ENCODE measurements around the gene FAM174C. TPM values are rescaled to one million over a fixed set of nuclear protein-coding genes. Genes with fewer than 3 reads are reported as not detected.

FAM174C gene
- polyA plus RNA-seq, 1 of the 3 experiments (the other 2 are of a cell fraction) = 78.0 TPM

DNA sequence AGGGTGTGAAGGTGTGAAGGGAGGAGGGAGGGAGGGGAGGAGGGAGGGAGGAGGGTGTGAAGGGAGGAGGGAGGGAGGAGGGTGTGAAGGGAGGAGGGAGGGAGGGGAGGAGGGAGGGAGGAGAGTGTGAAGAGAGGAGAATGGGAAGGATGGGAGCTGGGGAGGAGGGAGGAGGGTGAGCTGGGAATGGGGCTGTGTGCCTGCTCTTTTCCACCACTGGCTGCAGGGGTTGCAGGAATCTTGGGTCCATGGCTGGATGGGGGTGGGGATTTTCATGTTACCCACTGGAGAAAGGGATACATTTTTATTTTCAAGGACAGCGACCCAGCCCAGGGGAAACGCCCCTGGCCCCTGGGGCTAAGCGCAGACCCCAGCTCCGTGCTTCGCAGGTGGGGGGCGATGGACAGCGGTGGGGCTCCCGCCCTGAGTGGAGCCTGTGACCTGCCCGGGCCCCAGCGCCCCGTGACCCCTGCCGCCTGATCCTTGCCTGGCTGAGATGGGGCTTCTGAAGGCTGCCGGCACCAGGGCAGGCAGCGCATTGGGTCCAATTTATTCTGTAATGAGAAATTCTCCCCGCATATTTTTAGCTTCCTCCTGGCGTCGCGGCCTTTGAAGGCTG, 7.4 kb downstream of the FAM174C start:
- H3K9ac ChIP-seq = no peak overlapping the region
- no peak overlapping the region for H3K27ac ChIP-seq (ENCODE audit: low read depth in 2 of 2, low read length in 1 of 2)
- H3K4me1 ChIP-seq (ENCODE audit: control insufficient read depth in 1 of 2, insufficient read depth in 2 of 2, low read depth in 1 of 2, low read length in 1 of 2) = peaks cover 0 to 2% of the 10 kb centered on the region in 2 experiments; a peak in 1 of 4 replicates
- ChIA-PET CTCF (interaction anchor here (0.6 to 3.2 kb wide), 4 partner anchors 16 to 162 kb away, joined by 3 to 17 read pairs (median 10); no protein-coding TSS in a partner anchor), POLR2A (interaction anchor here (1.0 kb wide), 1 partner anchor 14 kb away, joined by 3 read pairs; no protein-coding TSS in a partner anchor)
- H3K4me3 ChIP-seq (ENCODE audit: low read depth in 2 of 2, low read length in 1 of 2) = no peak overlapping the region
- no peak for DNase-seq
- no peaks in the 10 kb centered on the region for H3K79me2 ChIP-seq (ENCODE audit: insufficient read depth)
- peaks cover 2 to 17% of the 10 kb centered on the region in 2 experiments for H3K36me3 ChIP-seq (replicated peaks in 1 of 2; ENCODE audit: control insufficient read depth in 1 of 2, insufficient read depth in 2 of 2, low read length in 1 of 2)
- H2AFZ ChIP-seq (ENCODE audit: low read depth) = no peak overlapping the region
- H3K27me3 ChIP-seq (ENCODE audit: insufficient read depth) = no peaks in the 10 kb centered on the region
- TF ChIP-seq TEAD4 (IDR thresholded peaks at IDR 0.05; ENCODE audit: borderline replicate concordance, insufficient read depth) (no peak), RXRA (IDR thresholded peaks at IDR 0.05; ENCODE audit: borderline replicate concordance, low read depth) (no peak), MEF2A (IDR thresholded peaks at IDR 0.05; ENCODE audit: borderline replicate concordance, low read depth) (no peak), MXI1 (IDR thresholded peaks at IDR 0.05; ENCODE audit: low read depth, low read length) (no peak), RAD21 (IDR thresholded peaks at IDR 0.05; ENCODE audit: low read length) (no peak), TCF12 (IDR thresholded peaks at IDR 0.05) (no peak), GABPA (IDR thresholded peaks at IDR 0.05; ENCODE audit: low read depth) (no peak), FOXM1 (IDR thresholded peaks at IDR 0.05; ENCODE audit: low read depth) (no peak), JUND (IDR thresholded peaks at IDR 0.05) (no peak)
- TF ChIP-seq, protein P1, sequence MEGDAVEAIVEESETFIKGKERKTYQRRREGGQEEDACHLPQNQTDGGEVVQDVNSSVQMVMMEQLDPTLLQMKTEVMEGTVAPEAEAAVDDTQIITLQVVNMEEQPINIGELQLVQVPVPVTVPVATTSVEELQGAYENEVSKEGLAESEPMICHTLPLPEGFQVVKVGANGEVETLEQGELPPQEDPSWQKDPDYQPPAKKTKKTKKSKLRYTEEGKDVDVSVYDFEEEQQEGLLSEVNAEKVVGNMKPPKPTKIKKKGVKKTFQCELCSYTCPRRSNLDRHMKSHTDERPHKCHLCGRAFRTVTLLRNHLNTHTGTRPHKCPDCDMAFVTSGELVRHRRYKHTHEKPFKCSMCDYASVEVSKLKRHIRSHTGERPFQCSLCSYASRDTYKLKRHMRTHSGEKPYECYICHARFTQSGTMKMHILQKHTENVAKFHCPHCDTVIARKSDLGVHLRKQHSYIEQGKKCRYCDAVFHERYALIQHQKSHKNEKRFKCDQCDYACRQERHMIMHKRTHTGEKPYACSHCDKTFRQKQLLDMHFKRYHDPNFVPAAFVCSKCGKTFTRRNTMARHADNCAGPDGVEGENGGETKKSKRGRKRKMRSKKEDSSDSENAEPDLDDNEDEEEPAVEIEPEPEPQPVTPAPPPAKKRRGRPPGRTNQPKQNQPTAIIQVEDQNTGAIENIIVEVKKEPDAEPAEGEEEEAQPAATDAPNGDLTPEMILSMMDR (IDR thresholded peaks at IDR 0.05) = no peak
- TF ChIP-seq, protein P2, sequence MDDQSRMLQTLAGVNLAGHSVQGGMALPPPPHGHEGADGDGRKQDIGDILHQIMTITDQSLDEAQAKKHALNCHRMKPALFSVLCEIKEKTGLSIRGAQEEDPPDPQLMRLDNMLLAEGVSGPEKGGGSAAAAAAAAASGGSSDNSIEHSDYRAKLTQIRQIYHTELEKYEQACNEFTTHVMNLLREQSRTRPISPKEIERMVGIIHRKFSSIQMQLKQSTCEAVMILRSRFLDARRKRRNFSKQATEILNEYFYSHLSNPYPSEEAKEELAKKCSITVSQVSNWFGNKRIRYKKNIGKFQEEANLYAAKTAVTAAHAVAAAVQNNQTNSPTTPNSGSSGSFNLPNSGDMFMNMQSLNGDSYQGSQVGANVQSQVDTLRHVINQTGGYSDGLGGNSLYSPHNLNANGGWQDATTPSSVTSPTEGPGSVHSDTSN (IDR thresholded peaks at IDR 0.05) = no peak
- TF ChIP-seq, protein P3, sequence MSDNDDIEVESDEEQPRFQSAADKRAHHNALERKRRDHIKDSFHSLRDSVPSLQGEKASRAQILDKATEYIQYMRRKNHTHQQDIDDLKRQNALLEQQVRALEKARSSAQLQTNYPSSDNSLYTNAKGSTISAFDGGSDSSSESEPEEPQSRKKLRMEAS (IDR thresholded peaks at IDR 0.05; ENCODE audit: low read depth) = no peak
- H3K9me3 ChIP-seq = no peaks in the 10 kb centered on the region
- H3F3A ChIP-seq (replicated peaks; ENCODE audit: insufficient read depth) = peaks cover 27% of the 10 kb centered on the region
- H4K20me1 ChIP-seq (ENCODE audit: insufficient read depth) = peaks cover 5% of the 10 kb centered on the region
- H3K4me2 ChIP-seq = no peak overlapping the region
- no peaks in the 10 kb centered on the region for H3K9me2 ChIP-seq
- 63% methylated on average over 4 of the region's 18 CpGs for WGBS (ENCODE audit: low lambda C conversion rate)

DNA sequence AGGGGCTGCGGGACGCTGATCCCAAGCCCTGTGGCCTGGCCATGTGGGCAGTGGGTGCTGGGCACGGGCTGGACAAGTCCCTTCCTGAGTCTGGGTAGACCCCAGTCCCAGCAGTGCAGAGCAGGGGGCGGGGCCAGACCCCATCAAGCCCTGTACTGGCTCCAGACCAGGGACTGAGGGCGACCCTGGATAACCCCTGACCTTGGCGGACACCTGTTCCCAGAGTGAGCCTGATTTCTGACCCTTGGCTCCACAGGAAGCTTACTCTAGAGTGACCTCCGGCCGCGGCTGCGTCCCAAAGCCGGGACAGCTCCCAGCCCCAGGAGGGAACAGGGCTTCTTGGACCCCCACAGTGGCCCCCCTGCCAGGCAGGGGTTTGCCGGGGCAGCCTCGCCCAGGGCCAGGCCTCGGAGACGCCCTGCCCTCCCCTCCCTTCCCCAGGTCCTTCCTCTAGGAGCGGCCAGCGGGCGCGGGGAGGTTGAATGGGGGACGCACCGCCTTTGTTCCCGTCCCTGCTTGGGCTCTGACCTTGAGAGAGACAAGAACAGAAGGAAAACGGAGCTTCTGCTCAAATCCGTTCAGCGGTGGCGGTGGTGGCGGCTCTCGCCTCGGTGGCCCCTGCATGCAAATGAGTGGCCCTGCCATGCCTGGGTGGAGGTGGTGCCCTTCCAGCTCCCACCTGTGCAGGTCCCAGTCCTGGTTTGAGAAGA, 8.0 kb downstream of the FAM174C start:
- CTCF ChIA-PET = interaction anchor here (0.6 to 3.2 kb wide), 7 partner anchors 17 to 162 kb away, joined by 3 to 17 read pairs (median 7); no protein-coding TSS in a partner anchor
- no peaks in the 10 kb centered on the region for H3K27me3 ChIP-seq (ENCODE audit: insufficient read depth)
- H2AFZ ChIP-seq (ENCODE audit: low read depth) = no peak overlapping the region
- H3K9me3 ChIP-seq = no peaks in the 10 kb centered on the region
- 93% methylated on average over 21 of the region's 29 CpGs for WGBS (ENCODE audit: low lambda C conversion rate)
- H3F3A ChIP-seq (replicated peaks; ENCODE audit: insufficient read depth) = peaks cover 27% of the 10 kb centered on the region
- POLR2A ChIA-PET = interaction anchor here (0.9 to 2.3 kb wide), 3 partner anchors 14 to 71 kb away, joined by 3 to 9 read pairs (median 4); partner anchors contain the start of gene CIRBP
- H3K36me3 ChIP-seq (replicated peaks in 1 of 2; ENCODE audit: control insufficient read depth in 1 of 2, insufficient read depth in 2 of 2, low read length in 1 of 2) = peaks cover 0 to 15% of the 10 kb centered on the region in 2 experiments
- DNase-seq = no peak
- H3K79me2 ChIP-seq (ENCODE audit: insufficient read depth) = no peaks in the 10 kb centered on the region
- no peak overlapping the region for H3K9ac ChIP-seq
- no peak overlapping the region for H3K4me2 ChIP-seq
- peaks cover 0 to 8% of the 10 kb centered on the region in 2 experiments; a peak in 1 of 4 replicates for H3K4me1 ChIP-seq (ENCODE audit: control insufficient read depth in 1 of 2, insufficient read depth in 2 of 2, low read depth in 1 of 2, low read length in 1 of 2)
- no peak overlapping the region for H3K27ac ChIP-seq (ENCODE audit: low read depth in 2 of 2, low read length in 1 of 2)
- H3K9me2 ChIP-seq = no peaks in the 10 kb centered on the region
- no peak overlapping the region for H3K4me3 ChIP-seq (ENCODE audit: low read depth in 2 of 2, low read length in 1 of 2)
- peaks cover 5% of the 10 kb centered on the region for H4K20me1 ChIP-seq (ENCODE audit: insufficient read depth)
- TF ChIP-seq POLR2AphosphoS5 (IDR thresholded peaks at IDR 0.05; ENCODE audit: low read depth, low read length) = no peak
- TF ChIP-seq SIN3A (IDR thresholded peaks at IDR 0.05; ENCODE audit: borderline replicate concordance, low read depth, low read length) = no peak
- TF ChIP-seq, protein P1 (IDR thresholded peaks at IDR 0.05) = no peak
- no peak for TF ChIP-seq SMC3 (IDR thresholded peaks at IDR 0.05; ENCODE audit: low read depth, low read length)
- TF ChIP-seq, protein P4, sequence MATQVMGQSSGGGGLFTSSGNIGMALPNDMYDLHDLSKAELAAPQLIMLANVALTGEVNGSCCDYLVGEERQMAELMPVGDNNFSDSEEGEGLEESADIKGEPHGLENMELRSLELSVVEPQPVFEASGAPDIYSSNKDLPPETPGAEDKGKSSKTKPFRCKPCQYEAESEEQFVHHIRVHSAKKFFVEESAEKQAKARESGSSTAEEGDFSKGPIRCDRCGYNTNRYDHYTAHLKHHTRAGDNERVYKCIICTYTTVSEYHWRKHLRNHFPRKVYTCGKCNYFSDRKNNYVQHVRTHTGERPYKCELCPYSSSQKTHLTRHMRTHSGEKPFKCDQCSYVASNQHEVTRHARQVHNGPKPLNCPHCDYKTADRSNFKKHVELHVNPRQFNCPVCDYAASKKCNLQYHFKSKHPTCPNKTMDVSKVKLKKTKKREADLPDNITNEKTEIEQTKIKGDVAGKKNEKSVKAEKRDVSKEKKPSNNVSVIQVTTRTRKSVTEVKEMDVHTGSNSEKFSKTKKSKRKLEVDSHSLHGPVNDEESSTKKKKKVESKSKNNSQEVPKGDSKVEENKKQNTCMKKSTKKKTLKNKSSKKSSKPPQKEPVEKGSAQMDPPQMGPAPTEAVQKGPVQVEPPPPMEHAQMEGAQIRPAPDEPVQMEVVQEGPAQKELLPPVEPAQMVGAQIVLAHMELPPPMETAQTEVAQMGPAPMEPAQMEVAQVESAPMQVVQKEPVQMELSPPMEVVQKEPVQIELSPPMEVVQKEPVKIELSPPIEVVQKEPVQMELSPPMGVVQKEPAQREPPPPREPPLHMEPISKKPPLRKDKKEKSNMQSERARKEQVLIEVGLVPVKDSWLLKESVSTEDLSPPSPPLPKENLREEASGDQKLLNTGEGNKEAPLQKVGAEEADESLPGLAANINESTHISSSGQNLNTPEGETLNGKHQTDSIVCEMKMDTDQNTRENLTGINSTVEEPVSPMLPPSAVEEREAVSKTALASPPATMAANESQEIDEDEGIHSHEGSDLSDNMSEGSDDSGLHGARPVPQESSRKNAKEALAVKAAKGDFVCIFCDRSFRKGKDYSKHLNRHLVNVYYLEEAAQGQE (IDR thresholded peaks at IDR 0.05; ENCODE audit: low read depth, low read length) = no peak
- TF ChIP-seq GATA2 (CRISPR knock-in tag; IDR thresholded peaks at IDR 0.05) = no peak

Measured in SK-N-SH (cell line).